Measurements from ENCODE around the gene UNC5A. TPM values are rescaled to one million over a fixed set of nuclear protein-coding genes. Genes with fewer than 3 reads are reported as not detected.

Gene UNC5A
- polyA plus RNA-seq, 10 donors: 0.84 to 2.0 (median 1.3) TPM

GRCh38 chr5:176927562-176927961 is 117.2 kb downstream of the UNC5A start:
- DNase-seq: no peak

GRCh38 chr5:176929654-176930053 is 119.3 kb downstream of the UNC5A start:
- DNase-seq: no peak

Other genes with a start within 250 kb of the UNC5A start
- 1 to 10 TPM in 3 of 10 donors, under 1 TPM in 7; 0.38 to 4.1 (median 0.63) TPM for gene GPRIN1, start 200.4 kb upstream of the UNC5A start, polyA plus RNA-seq (ENCODE audit: insufficient read length in 10 of 10)
- under 1 TPM in 1 of 10 donors, not detected in 9; 0.15 TPM for gene SNCB, start 180.0 kb upstream of the UNC5A start, polyA plus RNA-seq (ENCODE audit: insufficient read length in 10 of 10)
- under 1 TPM in 2 of 10 donors, not detected in 8; 0.05 to 0.17 TPM for gene EIF4E1B, start 179.9 kb upstream of the UNC5A start, polyA plus RNA-seq (ENCODE audit: insufficient read length in 10 of 10)
- gene TSPAN17, start 163.1 kb upstream of the UNC5A start, polyA plus RNA-seq (ENCODE audit: insufficient read length in 10 of 10): 10 to 100 TPM; 23.7 to 34.3 (median 27.7) TPM
- gene HK3, start 88.8 kb downstream of the UNC5A start, polyA plus RNA-seq (ENCODE audit: insufficient read length in 10 of 10): 1 to 10 TPM in 6 of 10 donors, under 1 TPM in 4; 0.41 to 2.6 (median 1.1) TPM
- 10 to 100 TPM; 21.8 to 39.2 (median 29.0) TPM for gene UIMC1, start 196.2 kb downstream of the UNC5A start, polyA plus RNA-seq (ENCODE audit: insufficient read length in 10 of 10)
- 10 to 100 TPM; 10.8 to 19.0 (median 14.2) TPM for gene ZNF346, start 212.1 kb downstream of the UNC5A start, polyA plus RNA-seq (ENCODE audit: insufficient read length in 10 of 10)